T-cell (primary cell): ENCODE data around the gene POLR3E. TPM values are rescaled to one million over a fixed set of nuclear protein-coding genes. Genes with fewer than 3 reads are reported as not detected.

Experiments
- ATAC-seq, 4 experiments: fragments of 200-7000 bp in 3 of 4; fragments of 150-1000 bp in 1 of 4; cut with Tn5 transposase; replicated peaks in 1 of 4; 1 replicate in 3 of 4; 2 replicates in 1 of 4; pipeline ENCODE4 v1.10.0; 2021; ENCODE audit warnings: moderate library complexity in 3 of 4, mild to moderate bottlenecking in 2 of 4, moderate number of reproducible peaks in 1 of 4
- CTCF ChIA-PET, 2 donors: fragments of 300-600 bp; sonication (Branson Sonifier 250); formaldehyde crosslinking; loops; one replicate each; lab custom pipeline; 2022; ENCODE audit warnings: antibody characterized with exemption in 2 of 2; lab: Charles Lee
- POLR2A ChIA-PET, 2 donors: fragments of 300-600 bp; sonication (Branson Sonifier 250); formaldehyde crosslinking; loops; one replicate each; lab custom pipeline; 2022; ENCODE audit warnings: antibody characterized with exemption in 2 of 2; lab: Charles Lee
- DNase-seq, 35 experiments: peaks; one replicate each; pipeline versions ENCODE4 v3.0.0 to v3.0.0-alpha.2; 2013 to 2023
- H3K27ac ChIP-seq: one replicate; pipeline ENCODE4 v1.5.1; 2013; ENCODE audit warnings: low read length
- H3K27me3 ChIP-seq, 2 experiments: replicated peaks in 1 of 2; 1 replicate in 1 of 2; 2 replicates in 1 of 2; pipeline versions ENCODE4 v1.6.1 to v1.7.0; 2013; ENCODE audit warnings: low read length in 1 of 2, mixed read lengths in 1 of 2; ENCODE audit not compliant: control insufficient read depth in 2 of 2, insufficient read depth in 2 of 2; ENCODE audit errors: extremely low read depth in 1 of 2
- H3K36me3 ChIP-seq, 2 donors: 1 replicate in 1 of 2; 2 replicates in 1 of 2; pipeline versions ENCODE4 v1.6.1 to v1.7.0; 2013; ENCODE audit warnings: low read length in 1 of 2; ENCODE audit not compliant: control insufficient read depth in 2 of 2, insufficient read depth in 1 of 2; ENCODE audit errors: extremely low read depth in 1 of 2
- H3K4me1 ChIP-seq, 2 experiments: 1 replicate in 1 of 2; 2 replicates in 1 of 2; pipeline versions ENCODE4 v1.6.1 to v1.7.0; 2013; ENCODE audit warnings: low read length in 2 of 2, mixed read lengths in 1 of 2; ENCODE audit not compliant: insufficient read depth in 2 of 2, control insufficient read depth in 1 of 2; ENCODE audit errors: extremely low read depth in 1 of 2
- H3K4me3 ChIP-seq, 2 donors: 1 replicate in 1 of 2; 2 replicates in 1 of 2; pipeline versions ENCODE4 v1.5.1 to v1.7.0; 2013; ENCODE audit warnings: mild to moderate bottlenecking in 2 of 2, low read length in 1 of 2, moderate library complexity in 1 of 2; ENCODE audit not compliant: control insufficient read depth in 1 of 2; ENCODE audit errors: extremely low read depth in 1 of 2
- H3K9me3 ChIP-seq: 2 replicates; pipeline ENCODE4 v1.7.0; 2013
- H3K27ac Mint-ChIP-seq, 2 donors: one replicate each; pipeline ENCODE4 v1.8.0; 2020 to 2021; ENCODE audit warnings: mild to moderate bottlenecking in 2 of 2, mixed read lengths in 2 of 2
- H3K27me3 Mint-ChIP-seq, 2 donors: one replicate each; pipeline ENCODE4 v1.8.0; 2021 to 2022; ENCODE audit warnings: mixed read lengths in 2 of 2
- H3K36me3 Mint-ChIP-seq: one replicate; pipeline ENCODE4 v1.8.0; 2021; ENCODE audit warnings: mixed read lengths
- H3K4me1 Mint-ChIP-seq, 3 donors: one replicate each; pipeline ENCODE4 v1.8.0; 2020 to 2022; ENCODE audit warnings: mixed read lengths in 3 of 3, mild to moderate bottlenecking in 1 of 3
- H3K4me3 Mint-ChIP-seq, 3 donors: one replicate each; pipeline ENCODE4 v1.8.0; 2020 to 2022; ENCODE audit warnings: mild to moderate bottlenecking in 3 of 3, mixed read lengths in 3 of 3, moderate library complexity in 3 of 3
- H3K9me3 Mint-ChIP-seq, 3 donors: one replicate each; pipeline ENCODE4 v1.8.0; 2020 to 2022; ENCODE audit warnings: mixed read lengths in 3 of 3
- WGBS: methylation state at CpG from one replicate; pipeline ENCODE4 v1.1.5; 2013; ENCODE audit warnings: missing lambda C conversion rate; ENCODE audit not compliant: insufficient coverage; 5-methylcytosine and 5-hydroxymethylcytosine counted together
- total RNA-seq, 35 experiments: library from RNA in 6 of 35; stranded (reverse) in 6 of 35; fragments of 120-200 nt in 1 of 35; gene quantifications; one replicate each; pipeline versions ENCODE4 v1.2.1 to v1.2.4 and lab custom pipeline; 2013 to 2026

Gene POLR3E
- total RNA-seq, 5 donors from 2014 or later (not counting 1 experiment from before 2014, with no cell fraction given): 79.3 to 174 (median 99.7) TPM

DNA sequence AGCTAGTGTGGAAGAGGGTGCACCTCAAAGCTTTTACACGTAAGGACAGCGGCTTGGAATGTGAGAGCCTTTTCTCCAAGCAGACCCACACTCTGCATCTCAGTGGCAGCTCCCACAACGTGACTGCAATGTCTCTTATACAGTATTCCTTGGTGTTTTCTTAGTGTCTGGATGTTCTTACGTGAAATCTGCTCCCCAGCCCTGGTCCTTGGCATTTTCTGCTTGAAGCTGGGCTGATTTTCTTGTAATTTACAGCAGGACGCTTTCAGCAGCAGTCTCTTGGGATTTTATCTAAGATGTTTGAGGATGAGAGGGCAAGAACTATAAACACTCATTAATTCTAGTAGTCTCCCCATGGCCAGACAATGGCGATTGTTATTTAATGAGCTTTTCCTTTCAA is 12.1 kb upstream of the POLR3E start:
- Mint-ChIP-seq H3K27ac (peak overlapping the region in 1 of 2 donors; percentile 22), H3K4me3 (no peak overlapping the region), H3K9me3 (no peaks in the 10 kb centered on the region), H3K27me3 (no peaks in the 10 kb centered on the region), H3K36me3 (peaks cover 30% of the 10 kb centered on the region), H3K4me1 (no peaks in the 10 kb centered on the region)
- POLR2A ChIA-PET: no interaction called here
- no peak overlapping the region for H3K4me3 ChIP-seq
- no peaks in the 10 kb centered on the region for H3K4me1 ChIP-seq
- H3K27me3 ChIP-seq: no peaks in the 10 kb centered on the region
- CTCF ChIA-PET: no interaction called here
- peaks cover 5 to 28% of the 10 kb centered on the region in 2 donors for H3K36me3 ChIP-seq
- ATAC-seq (no peak), DNase-seq (no peak)
- H3K27ac ChIP-seq: no peak overlapping the region
- WGBS: 100% methylated on average over 1 of the region's 6 CpGs
- H3K9me3 ChIP-seq: no peaks in the 10 kb centered on the region

DNA sequence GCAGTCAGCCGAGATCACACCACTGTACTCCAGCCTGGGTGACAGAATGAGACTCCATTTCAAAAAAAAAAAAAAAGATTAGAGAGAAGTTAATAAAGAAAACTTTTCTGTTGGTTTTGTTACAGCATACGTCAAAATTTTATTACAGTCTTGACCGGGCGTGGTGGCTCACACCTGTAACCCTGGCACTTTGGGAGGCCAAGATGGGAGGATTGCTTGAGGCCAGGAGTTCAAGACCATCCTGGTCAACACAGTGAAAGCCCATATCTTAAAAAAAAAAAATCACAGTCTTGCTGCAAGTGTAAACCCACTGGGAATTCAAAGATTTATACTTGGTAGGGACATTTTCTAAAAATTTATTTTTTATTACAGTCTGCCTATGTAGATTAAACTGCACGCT is 6.2 kb upstream of the POLR3E start:
- ATAC-seq (no peak), DNase-seq (no peak)
- Mint-ChIP-seq H3K4me1 (peaks cover under 1 to 1% (median 1%) of the 10 kb centered on the region in 3 donors), H3K9me3 (no peaks in the 10 kb centered on the region), H3K4me3 (no peak overlapping the region), H3K36me3 (no peaks in the 10 kb centered on the region), H3K27me3 (no peaks in the 10 kb centered on the region), H3K27ac (no peak overlapping the region)
- no CpG with 5 or more reads among the region's 5 CpGs for WGBS
- Histone ChIP-seq H3K9me3 (no peaks in the 10 kb centered on the region), H3K4me3 (no peak overlapping the region), H3K27ac (no peak overlapping the region), H3K27me3 (peaks cover 0 to 5% of the 10 kb centered on the region in 2 experiments), H3K36me3 (no peaks in the 10 kb centered on the region), H3K4me1 (peaks cover 0 to under 1% of the 10 kb centered on the region in 2 experiments)
- ChIA-PET CTCF (no interaction called here), POLR2A (no interaction called here)

DNA sequence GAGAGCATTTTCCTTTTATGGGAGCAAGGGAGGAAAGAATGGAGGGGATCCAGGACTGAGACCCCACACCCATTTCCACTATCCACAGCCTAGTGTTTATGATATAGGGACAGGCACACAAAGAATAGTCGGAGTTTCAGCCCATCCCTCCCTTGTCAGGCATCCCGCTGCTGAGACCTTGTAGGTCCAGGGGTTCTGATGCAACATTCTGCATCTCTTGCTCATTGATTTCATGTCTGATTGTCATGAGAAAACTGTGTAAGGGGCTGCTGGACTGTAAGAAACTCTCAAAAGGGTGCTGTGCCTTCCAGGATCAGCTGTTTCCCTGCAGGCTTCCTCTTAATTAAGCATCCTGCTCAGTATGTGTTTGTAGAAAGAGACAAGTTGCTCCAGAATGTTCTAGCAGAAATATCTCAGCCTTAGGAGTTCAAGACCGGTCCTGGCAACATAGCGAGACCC is 5.3 kb upstream of the POLR3E start:
- H3K27ac Mint-ChIP-seq: no peak overlapping the region
- H3K4me1 Mint-ChIP-seq: peaks cover 8 to 10% (median 9%) of the 10 kb centered on the region in 3 donors
- H3K4me3 Mint-ChIP-seq: no peak overlapping the region
- WGBS: 100% methylated on average over 2 of the region's 4 CpGs
- H3K36me3 ChIP-seq: no peaks in the 10 kb centered on the region
- H3K9me3 ChIP-seq: no peaks in the 10 kb centered on the region
- DNase-seq (no peak), ATAC-seq (no peak)
- peaks cover 0 to 9% of the 10 kb centered on the region in 2 experiments for H3K4me1 ChIP-seq
- H3K27ac ChIP-seq: no peak overlapping the region
- H3K27me3 ChIP-seq: peaks cover 0 to 5% of the 10 kb centered on the region in 2 experiments
- ChIA-PET POLR2A (no interaction called here), CTCF (interaction anchor here in 1 of 2 donors (0.6 to 0.7 kb wide), 2 partner anchors 86 to 93 kb away, joined by 3 to 4 read pairs; partner anchors contain the start of gene EEF2K)
- no peaks in the 10 kb centered on the region for H3K36me3 Mint-ChIP-seq
- no peaks in the 10 kb centered on the region for H3K9me3 Mint-ChIP-seq
- peaks cover 0 to 1% of the 10 kb centered on the region in 2 donors for H3K27me3 Mint-ChIP-seq
- H3K4me3 ChIP-seq: no peak overlapping the region

DNA sequence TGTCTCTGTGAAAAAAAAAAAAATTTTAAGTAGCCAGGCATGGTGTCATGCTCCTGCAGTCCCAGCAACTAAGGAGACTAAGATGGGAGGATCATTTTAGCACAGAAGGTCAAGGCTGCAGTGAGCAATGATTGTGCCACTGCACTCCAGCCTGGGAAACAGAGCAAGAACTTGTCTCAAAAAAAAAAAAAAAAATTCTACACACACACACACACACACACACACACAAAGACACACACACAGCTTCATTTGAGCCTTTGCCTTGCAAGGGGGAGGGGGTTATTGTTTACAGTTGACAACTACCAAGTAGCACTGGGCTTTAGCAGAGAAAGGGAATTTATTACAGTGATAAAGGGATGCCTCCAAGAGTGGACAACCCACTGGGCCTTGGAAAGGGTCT is 4.9 kb upstream of the POLR3E start:
- peaks cover 0 to 4% of the 10 kb centered on the region in 2 donors for H3K27me3 Mint-ChIP-seq
- ATAC-seq: no peak
- no peak overlapping the region for H3K27ac Mint-ChIP-seq

DNA sequence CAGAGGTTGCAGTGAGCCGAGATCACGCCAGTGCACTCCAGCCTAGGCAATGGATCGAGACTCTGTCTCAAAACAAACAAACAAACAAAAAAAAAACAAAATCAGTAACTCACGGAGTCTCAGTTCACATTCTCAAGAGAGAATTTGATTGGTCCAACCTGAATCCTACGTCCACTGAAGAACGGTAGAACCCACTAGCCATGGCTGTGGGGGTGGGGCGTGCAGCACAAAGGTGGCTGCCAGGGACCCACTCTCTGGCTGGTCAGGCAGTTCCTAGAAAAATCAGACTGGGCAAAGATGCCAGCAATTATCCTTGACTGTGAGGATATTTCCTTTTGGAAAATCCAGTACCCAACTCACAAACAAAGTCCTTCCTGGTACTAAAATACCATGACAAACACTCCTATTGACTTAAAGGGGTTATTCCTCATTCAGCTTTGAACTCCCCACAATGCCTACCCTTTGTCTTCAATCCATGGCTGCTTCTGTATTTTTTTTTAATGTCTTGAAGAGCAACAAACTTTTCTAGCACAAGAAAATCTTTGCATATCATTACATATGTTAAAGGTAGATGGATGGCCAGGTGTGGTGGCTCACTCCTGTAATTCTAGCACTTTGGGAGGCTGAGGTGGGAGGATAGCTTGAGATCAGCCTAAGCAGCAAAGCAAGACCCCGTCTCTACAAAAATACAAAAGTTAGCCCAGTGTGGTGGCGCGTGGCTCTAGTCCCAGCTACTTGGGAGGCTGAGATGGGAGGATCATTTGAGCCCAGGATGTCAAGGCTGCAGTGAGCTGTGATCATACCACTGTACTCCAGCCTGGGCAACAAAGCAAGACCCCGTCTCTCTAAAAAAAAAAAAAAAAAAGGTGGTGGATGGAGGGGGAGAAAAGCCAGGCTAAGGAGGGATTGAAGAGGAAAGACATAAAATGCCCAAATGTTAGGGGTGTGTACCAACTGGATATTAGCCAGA is 3.8 kb upstream of the POLR3E start:
- no peaks in the 10 kb centered on the region for H3K36me3 ChIP-seq
- Mint-ChIP-seq H3K27ac (no peak overlapping the region), H3K36me3 (no peaks in the 10 kb centered on the region), H3K4me3 (no peak overlapping the region), H3K9me3 (no peaks in the 10 kb centered on the region), H3K27me3 (peaks cover 0 to 4% of the 10 kb centered on the region in 2 donors), H3K4me1 (peaks cover 14 to 16% (median 15%) of the 10 kb centered on the region in 3 donors)
- ATAC-seq: no peak
- 96% methylated on average over 6 of the region's 11 CpGs for WGBS
- H3K4me1 ChIP-seq: peaks cover 2 to 19% of the 10 kb centered on the region in 2 experiments
- CTCF ChIA-PET: interaction anchor here in 1 of 2 donors (0.7 kb wide), 1 partner anchor 688 kb away, joined by 3 read pairs; no protein-coding TSS in a partner anchor
- H3K4me3 ChIP-seq: no peak overlapping the region
- DNase-seq: no peak
- H3K27me3 ChIP-seq: peaks cover 0 to 5% of the 10 kb centered on the region in 2 experiments
- H3K27ac ChIP-seq: no peak overlapping the region
- no peaks in the 10 kb centered on the region for H3K9me3 ChIP-seq
- POLR2A ChIA-PET: no interaction called here

More for the DNA sequence above, 4.9 kb upstream of the POLR3E start:
- Histone ChIP-seq H3K36me3 (no peaks in the 10 kb centered on the region), H3K4me3 (no peak overlapping the region), H3K9me3 (no peaks in the 10 kb centered on the region), H3K27ac (no peak overlapping the region), H3K4me1 (peaks cover 0 to 9% of the 10 kb centered on the region in 2 experiments), H3K27me3 (peaks cover 0 to 5% of the 10 kb centered on the region in 2 experiments)
- ChIA-PET CTCF (interaction anchor here (0.6 to 0.7 kb wide), 3 partner anchors 86 to 686 kb away, joined by 3 to 4 read pairs (median 3); partner anchors contain the start of gene EEF2K (in 1 of the 2)), POLR2A (no interaction called here)
- Mint-ChIP-seq H3K4me1 (peaks cover 9 to 13% (median 11%) of the 10 kb centered on the region in 3 donors), H3K4me3 (no peak overlapping the region), H3K36me3 (no peaks in the 10 kb centered on the region), H3K9me3 (no peaks in the 10 kb centered on the region)
- DNase-seq: no peak
